Mesothelial cell of epicardium (in vitro differentiated cells): ENCODE data around the gene UNC93A. TPM values are rescaled to one million over a fixed set of nuclear protein-coding genes. Genes with fewer than 3 reads are reported as not detected.
"Not testable (repeated sequence)": the region's sequence is repeated elsewhere in the genome, so short reads cannot be mapped to it uniquely, and the experiment has no call there.

Source experiments
- DNase-seq, 2 experiments: peaks; one replicate each; pipeline ENCODE4 v3.0.0; 2021; ENCODE audit warnings: low spot score in 2 of 2; ENCODE audit not compliant: unreplicated experiment in 2 of 2
- H3K27ac Mint-ChIP-seq: 2 replicates; pipeline ENCODE4 v1.8.0; 2021; ENCODE audit warnings: mixed read lengths
- H3K27me3 Mint-ChIP-seq: 2 replicates; pipeline ENCODE4 v1.8.0; 2021; ENCODE audit warnings: low read depth, mixed read lengths
- H3K36me3 Mint-ChIP-seq: 2 replicates; pipeline ENCODE4 v1.8.0; 2021; ENCODE audit warnings: mixed read lengths
- H3K4me1 Mint-ChIP-seq: 2 replicates; pipeline ENCODE4 v1.8.0; 2021; ENCODE audit warnings: mixed read lengths
- H3K4me3 Mint-ChIP-seq: 2 replicates; pipeline ENCODE4 v1.8.0; 2021; ENCODE audit warnings: mild to moderate bottlenecking, moderate library complexity, mixed read lengths
- H3K9me3 Mint-ChIP-seq: 2 replicates; pipeline ENCODE4 v1.8.0; 2021; ENCODE audit warnings: mixed read lengths
- total RNA-seq: library from RNA; stranded (reverse); gene quantifications from 3 replicates; pipeline ENCODE4 v1.2.1, GENCODE V29; 2021
- TF ChIP-seq, protein P1 (sequence below): fragments of 200-600 bp; sonication (generic); IDR thresholded peaks from one replicate; pipeline ENCODE4 v1.5.0; 2021; ENCODE audit warnings: antibody characterized with exemption; ENCODE audit not compliant: unreplicated experiment

UNC93A gene
- total RNA-seq, 1 donor from 2014 or later = not detected

DNA sequence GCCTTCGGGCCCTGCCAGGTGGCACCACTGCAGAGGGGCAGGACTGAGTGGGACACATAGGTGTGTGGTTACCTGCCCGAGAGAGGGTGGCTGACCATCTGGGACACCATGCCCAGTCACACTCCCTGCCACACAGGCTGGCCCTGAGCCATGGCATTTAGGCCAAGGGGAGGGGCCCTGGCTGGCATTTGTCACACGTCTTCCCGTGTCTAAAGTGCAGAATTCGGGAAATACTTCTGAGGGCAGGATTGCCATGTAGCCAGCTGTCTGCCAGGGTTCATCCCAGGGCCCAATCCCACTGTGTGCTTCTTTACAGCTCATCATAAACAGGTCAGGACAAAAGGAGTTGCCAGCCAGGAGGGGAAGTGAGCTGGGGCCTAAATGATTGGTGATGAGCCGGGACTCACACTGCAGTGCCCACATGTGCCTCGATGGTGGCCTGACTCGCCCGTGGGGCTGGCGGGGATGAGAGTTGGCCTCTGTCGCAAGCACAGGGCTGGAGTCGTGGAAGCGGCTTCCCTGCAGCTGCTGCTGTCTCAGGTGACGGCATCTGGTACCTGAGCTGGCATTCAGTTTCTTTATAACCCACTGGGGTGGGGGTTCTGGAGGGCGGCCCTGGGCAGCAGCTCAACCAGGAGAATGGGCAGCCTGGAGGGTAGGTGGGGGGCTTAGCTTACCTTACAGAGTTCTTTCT is 5.9 kb upstream of the UNC93A start:
- H3K4me3 Mint-ChIP-seq = no peak overlapping the region
- DNase-seq = peak in 1 of 2 experiments; percentile 27

DNA sequence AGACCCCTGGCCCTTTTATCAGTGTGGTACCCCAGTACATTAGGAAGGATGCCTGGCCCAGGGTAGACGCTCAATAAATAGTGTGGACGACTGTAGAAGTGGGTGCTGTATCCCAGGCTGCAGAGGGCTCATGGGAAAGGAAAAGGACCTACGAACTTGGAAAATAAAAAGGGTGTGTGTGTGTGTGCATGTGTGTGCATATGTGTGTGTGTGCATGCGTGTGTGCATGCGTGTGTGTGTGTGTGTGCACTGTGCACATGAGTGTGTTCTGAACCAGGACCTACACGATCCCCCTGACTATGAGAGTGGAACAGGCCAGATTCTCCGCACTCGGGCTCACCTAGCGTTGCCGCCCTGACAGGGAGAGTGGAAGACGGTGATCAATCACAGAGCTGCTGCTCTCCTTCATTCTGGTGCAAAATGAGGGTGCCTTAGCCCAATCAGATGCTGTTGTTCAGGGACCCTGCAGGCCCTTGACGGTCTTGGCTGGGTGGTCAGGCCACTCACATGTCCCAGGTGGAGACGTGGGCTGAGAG is 3.5 kb upstream of the UNC93A start:
- TF ChIP-seq, protein P1, sequence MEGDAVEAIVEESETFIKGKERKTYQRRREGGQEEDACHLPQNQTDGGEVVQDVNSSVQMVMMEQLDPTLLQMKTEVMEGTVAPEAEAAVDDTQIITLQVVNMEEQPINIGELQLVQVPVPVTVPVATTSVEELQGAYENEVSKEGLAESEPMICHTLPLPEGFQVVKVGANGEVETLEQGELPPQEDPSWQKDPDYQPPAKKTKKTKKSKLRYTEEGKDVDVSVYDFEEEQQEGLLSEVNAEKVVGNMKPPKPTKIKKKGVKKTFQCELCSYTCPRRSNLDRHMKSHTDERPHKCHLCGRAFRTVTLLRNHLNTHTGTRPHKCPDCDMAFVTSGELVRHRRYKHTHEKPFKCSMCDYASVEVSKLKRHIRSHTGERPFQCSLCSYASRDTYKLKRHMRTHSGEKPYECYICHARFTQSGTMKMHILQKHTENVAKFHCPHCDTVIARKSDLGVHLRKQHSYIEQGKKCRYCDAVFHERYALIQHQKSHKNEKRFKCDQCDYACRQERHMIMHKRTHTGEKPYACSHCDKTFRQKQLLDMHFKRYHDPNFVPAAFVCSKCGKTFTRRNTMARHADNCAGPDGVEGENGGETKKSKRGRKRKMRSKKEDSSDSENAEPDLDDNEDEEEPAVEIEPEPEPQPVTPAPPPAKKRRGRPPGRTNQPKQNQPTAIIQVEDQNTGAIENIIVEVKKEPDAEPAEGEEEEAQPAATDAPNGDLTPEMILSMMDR = no peak
- DNase-seq = no peak
- Mint-ChIP-seq H3K4me3 (no peak overlapping the region), H3K4me1 (peaks cover 42% of the 10 kb centered on the region), H3K36me3 (no peaks in the 10 kb centered on the region), H3K27me3 (peaks cover 2% of the 10 kb centered on the region), H3K9me3 (no peaks in the 10 kb centered on the region), H3K27ac (no peak overlapping the region)

More for the DNA sequence above, 5.9 kb upstream of the UNC93A start:
- H3K36me3 Mint-ChIP-seq = no peaks in the 10 kb centered on the region
- no peaks in the 10 kb centered on the region for H3K27me3 Mint-ChIP-seq
- H3K27ac Mint-ChIP-seq = no peak overlapping the region
- TF ChIP-seq, protein P1 = no peak
- H3K4me1 Mint-ChIP-seq = peaks cover 55% of the 10 kb centered on the region
- H3K9me3 Mint-ChIP-seq = no peaks in the 10 kb centered on the region

DNA sequence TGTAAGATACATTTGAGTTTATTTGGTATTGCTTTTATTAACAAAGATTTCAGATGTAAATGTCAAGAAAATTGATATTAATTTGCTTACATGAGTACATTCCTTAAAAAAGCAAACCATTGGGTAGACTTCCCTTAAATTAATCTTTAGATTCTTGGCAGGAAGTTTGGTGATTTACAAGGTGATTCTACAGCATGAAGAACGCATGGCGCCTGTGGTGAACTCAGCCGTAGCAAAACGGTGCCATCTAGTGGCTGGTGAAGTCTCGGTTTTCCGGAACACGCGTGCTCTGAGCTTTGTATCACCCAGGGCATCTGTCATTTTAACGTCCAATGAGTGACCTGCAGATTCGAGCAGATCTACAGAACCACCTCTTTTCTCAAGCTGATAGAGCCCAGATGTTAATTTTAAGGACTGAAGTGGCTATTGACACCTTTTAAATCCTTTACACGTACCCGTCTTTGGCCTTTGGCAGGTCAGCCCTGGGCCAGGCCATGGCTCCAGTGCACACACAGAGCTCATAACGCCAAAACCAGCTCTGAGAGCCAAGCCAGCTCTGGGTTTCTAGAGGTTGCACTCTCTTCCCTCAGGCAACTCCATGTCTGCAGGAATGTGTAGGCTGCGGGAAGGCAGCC is 2.4 kb upstream of the UNC93A start:
- DNase-seq = peak in 1 of 2 experiments; percentile 53
- Mint-ChIP-seq H3K27ac (peak overlapping the region; percentile 93), H3K4me1 (peaks cover 32% of the 10 kb centered on the region)
- H3K27me3 Mint-ChIP-seq, H3K4me3 Mint-ChIP-seq, H3K36me3 Mint-ChIP-seq, H3K9me3 Mint-ChIP-seq: not testable (repeated sequence)
- TF ChIP-seq, protein P1 = peak; percentile 65

DNA sequence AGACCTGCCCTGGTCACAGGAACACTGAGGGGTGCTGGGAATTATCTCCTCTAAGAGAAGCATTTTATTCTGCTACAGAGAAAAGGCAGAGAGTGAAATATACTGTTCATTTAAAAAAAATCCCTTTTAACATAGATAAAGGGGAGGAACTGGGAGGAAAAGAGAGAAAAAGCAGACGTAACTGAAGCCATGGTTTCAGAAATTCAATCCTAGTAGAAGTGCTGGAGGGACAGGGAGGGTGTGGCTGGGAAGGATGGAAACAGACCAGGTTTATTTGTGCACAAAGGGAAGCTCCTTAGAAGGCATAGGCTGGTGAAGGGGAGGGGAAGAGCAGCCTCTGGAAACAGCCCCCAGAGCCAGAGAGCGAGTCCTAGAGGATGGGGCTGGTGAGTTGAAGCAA is 1.8 kb upstream of the UNC93A start:
- H3K27me3 Mint-ChIP-seq, H3K36me3 Mint-ChIP-seq, DNase-seq, H3K4me3 Mint-ChIP-seq, H3K9me3 Mint-ChIP-seq: not testable (repeated sequence)
- peak overlapping the region; percentile 93 for H3K27ac Mint-ChIP-seq
- peaks cover 29% of the 10 kb centered on the region for H3K4me1 Mint-ChIP-seq

DNA sequence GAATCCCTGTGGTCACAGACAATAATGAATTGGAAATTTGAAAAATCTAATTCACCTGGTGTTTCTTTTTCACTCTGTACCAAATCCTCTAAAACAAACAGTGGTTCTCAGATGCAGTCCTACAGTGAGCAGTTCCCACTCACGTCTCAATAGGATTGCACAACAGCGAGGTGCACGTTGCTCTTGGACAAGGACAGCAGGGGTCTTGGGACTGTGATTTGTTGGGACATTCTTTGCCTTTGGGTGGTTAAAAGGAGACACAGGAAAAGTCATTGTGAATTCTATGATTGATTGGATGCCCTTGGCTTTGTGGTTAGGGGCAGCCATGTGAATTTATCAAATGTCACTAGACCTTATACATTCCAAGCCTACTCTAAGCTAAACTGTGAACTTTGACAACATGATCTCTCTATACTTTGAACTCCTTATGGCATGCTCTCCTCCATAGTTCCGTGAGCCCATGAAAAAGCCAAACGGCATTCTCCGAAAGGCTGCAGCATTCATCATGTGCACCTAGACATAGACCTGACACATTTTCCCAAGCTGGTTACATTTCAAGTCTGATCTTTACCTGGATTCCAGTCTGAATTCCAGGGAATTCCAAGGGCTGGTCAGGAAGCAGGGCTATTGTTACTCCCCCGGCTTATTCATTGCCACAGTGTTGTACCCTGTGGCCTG is 647 bp downstream of the UNC93A start:
- no peak overlapping the region for H3K4me3 Mint-ChIP-seq
- TF ChIP-seq, protein P1 = no peak

More for the DNA sequence above, 647 bp downstream of the UNC93A start:
- H3K4me1 Mint-ChIP-seq = peaks cover 29% of the 10 kb centered on the region
- no peak overlapping the region for H3K27ac Mint-ChIP-seq
- H3K36me3 Mint-ChIP-seq = no peaks in the 10 kb centered on the region
- H3K9me3 Mint-ChIP-seq = no peaks in the 10 kb centered on the region
- no peak for DNase-seq
- peaks cover 6% of the 10 kb centered on the region for H3K27me3 Mint-ChIP-seq
